ENCODE results near the gene PLA2G12B.

Gene PLA2G12B

DNA sequence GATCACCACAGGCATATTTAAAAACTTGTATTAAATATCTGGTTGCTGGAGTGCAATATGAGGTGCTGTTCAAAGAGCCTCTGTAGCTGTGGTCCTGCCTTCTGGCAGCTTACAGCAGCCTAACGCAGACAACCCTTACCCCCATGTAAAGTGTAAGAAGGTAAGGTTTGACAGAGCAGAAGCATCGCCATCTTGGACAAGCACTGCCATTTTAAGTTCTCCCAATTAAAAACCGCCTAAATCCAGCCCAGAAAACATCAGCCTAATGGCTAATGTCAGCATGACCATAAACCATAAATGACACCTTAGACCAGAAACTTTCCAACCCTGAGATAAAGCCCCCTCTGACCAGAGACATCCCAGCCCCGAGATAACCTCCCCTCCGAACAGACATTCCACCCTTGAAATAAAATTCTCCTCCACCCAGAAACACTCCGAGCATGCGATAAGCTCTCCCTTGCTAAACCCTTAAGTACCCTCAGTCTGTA is 66.4 kb downstream of the PLA2G12B start:
- DNase-seq = no peak

DNA sequence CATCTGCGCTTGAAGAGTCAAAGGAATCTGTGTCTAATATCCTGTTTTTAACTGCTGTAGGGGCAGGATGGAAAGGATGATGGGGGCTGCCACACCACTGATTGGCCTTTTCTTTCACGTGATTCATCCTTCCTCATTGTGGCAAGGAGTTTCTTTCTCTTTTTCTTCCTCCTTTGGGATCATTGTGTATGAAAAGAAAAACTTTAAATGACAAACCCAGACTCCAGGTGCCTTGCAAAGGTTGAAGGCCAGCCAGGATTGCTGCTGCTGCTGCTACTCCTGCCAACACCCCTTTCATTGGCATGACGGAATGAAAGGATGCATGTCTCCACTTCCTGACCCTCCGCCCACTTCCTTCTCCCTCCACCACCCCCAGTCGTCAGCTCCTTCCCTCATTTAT is 67.6 kb downstream of the PLA2G12B start:
- no peak for DNase-seq

DNA sequence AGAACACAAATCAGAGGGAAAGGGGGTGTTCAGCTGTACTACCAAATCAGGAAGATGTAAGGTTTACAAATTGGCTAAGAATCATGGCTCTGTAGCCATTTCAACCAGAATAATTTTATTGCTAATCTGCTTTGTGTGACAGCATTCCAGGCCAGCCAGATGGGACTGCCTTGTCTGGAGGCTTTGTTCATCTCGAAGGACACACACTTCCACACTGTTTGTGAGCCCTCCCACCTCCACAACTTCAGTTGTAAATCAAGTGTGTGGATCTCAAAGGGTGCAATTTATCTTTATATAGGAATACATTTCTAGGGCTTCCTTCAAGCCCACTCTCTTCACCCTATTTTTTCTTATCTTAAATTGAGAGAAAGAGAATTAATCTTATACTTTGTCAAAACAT is 68.0 kb downstream of the PLA2G12B start:
- DNase-seq = no peak

DNA sequence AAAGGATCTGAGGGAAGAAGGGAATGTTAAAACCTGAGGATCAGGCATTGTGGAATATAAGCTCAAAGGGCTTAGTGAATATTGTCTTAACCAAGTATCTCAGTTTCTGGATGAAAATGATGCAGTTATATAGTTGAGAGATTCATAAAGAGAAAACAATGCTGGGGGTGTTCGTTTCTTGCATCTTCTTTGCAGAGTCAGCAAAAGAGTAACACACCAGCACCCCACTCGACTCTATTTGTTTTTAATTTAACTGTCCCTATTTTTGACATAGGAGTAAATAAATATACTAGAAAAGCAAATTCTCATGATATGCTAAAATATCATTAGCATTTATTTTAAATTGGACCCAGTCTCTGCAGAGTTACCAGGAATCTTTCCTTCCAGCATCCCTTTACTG is 68.7 kb downstream of the PLA2G12B start:
- no peak for DNase-seq
